Adipocyte (in vitro differentiated cells): ENCODE data around the gene PTPN14.

Source experiments
- DNase-seq: peaks from one replicate; pipeline ENCODE4 v3.0.0-alpha.2; 2015; ENCODE audit warnings: low read depth
- H3K27me3 ChIP-seq: replicated peaks from 2 replicates; pipeline ENCODE4 v1.7.0; 2013; ENCODE audit warnings: mild to moderate bottlenecking, low read length, moderate library complexity; ENCODE audit not compliant: control insufficient read depth, insufficient read depth
- H3K36me3 ChIP-seq: 2 replicates; pipeline ENCODE4 v1.7.0; 2013; ENCODE audit warnings: low read length, mild to moderate bottlenecking, moderate library complexity; ENCODE audit not compliant: control insufficient read depth, insufficient read depth, severe bottlenecking
- H3K4me1 ChIP-seq: 2 replicates; pipeline ENCODE4 v1.7.0; 2013; ENCODE audit warnings: mild to moderate bottlenecking, low read length, moderate library complexity; ENCODE audit not compliant: control insufficient read depth, insufficient read depth
- H3K4me3 ChIP-seq: 2 replicates; pipeline ENCODE4 v1.7.0; 2013; ENCODE audit warnings: mild to moderate bottlenecking, low read length, moderate library complexity
- H3K9ac ChIP-seq: 2 replicates; pipeline ENCODE4 v1.7.0; 2013; ENCODE audit warnings: mild to moderate bottlenecking, low read length, moderate library complexity
- H3K9me3 ChIP-seq: 2 replicates; pipeline ENCODE4 v1.7.0; 2013; ENCODE audit warnings: mild to moderate bottlenecking, low read length, moderate library complexity; ENCODE audit not compliant: control insufficient read depth

The PTPN14 gene

DNA sequence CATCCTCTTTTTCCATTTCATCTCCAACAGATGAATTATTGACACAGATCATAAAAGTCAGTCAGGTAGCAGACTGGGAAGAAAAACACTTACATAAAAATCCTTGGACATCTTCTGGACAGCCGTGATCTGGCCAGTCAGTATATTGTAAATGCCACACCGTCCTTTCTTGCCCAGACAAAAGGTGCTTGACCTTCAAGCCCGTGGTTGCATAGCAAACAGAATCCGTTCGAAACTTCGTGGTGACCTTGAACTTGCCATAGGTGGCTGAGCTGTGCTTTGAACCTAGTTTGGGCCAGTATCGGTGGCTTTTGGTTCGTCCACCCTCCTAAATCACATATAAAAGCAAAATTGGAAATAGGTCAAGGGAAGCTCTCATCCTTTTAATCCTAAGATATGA, 182.0 kb downstream of the PTPN14 start:
- Histone ChIP-seq H3K36me3 (peaks cover 58% of the 10 kb centered on the region), H3K9ac (no peak overlapping the region), H3K4me1 (peaks cover 11% of the 10 kb centered on the region), H3K27me3 (no peaks in the 10 kb centered on the region), H3K9me3 (no peaks in the 10 kb centered on the region), H3K4me3 (no peak overlapping the region)
- no peak for DNase-seq

- Histone ChIP-seq H3K36me3 (peaks cover 47% of the 10 kb centered on the region), H3K4me1 (peaks cover 26% of the 10 kb centered on the region), H3K9me3 (no peaks in the 10 kb centered on the region), H3K9ac (no peak overlapping the region), H3K4me3 (no peak overlapping the region), H3K27me3 (no peaks in the 10 kb centered on the region)
- DNase-seq = no peak
These were observed 183.6 kb downstream of the PTPN14 start for GRCh38 chr1:214367841-214368240.

GRCh38 chr1:214364786-214365295, 186.6 kb downstream of the PTPN14 start:
- Histone ChIP-seq H3K36me3 (peaks cover 39% of the 10 kb centered on the region), H3K4me3 (peak overlapping the region; percentile 24), H3K4me1 (peaks cover 53% of the 10 kb centered on the region), H3K9ac (no peak overlapping the region), H3K27me3 (no peaks in the 10 kb centered on the region), H3K9me3 (no peaks in the 10 kb centered on the region)
- DNase-seq = no peak

GRCh38 chr1:214364386-214364785, 187.0 kb downstream of the PTPN14 start:
- H3K36me3 ChIP-seq = peaks cover 39% of the 10 kb centered on the region
- DNase-seq = no peak

DNA sequence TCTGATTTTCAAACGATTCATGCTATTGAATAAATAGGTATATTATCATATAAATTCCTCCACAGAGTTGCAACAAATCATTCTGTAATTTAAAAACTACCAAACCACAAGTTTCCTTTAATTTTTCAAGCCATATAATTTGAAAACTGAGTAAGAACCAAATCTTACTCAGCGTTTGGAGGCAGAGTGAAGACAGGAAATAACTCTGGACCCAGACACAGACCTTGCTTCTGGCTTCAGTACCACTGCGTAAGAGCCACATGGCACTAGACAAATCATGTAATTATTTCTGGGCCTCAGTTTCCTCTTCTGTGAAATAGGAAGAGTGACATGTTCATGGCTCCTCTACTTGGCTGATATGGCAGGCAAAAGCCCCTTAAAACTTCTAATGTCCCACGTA, 188.0 kb downstream of the PTPN14 start:
- peaks cover 34% of the 10 kb centered on the region for H3K36me3 ChIP-seq
- no peaks in the 10 kb centered on the region for H3K27me3 ChIP-seq
- peaks cover 55% of the 10 kb centered on the region for H3K4me1 ChIP-seq
- no peak overlapping the region for H3K4me3 ChIP-seq
- no peak for DNase-seq
- no peak overlapping the region for H3K9ac ChIP-seq
- no peaks in the 10 kb centered on the region for H3K9me3 ChIP-seq

More at GRCh38 chr1:214364386-214364785, 187.0 kb downstream of the PTPN14 start:
- H3K27me3 ChIP-seq = no peaks in the 10 kb centered on the region
- H3K9me3 ChIP-seq = no peaks in the 10 kb centered on the region
- peak overlapping the region; percentile 24 for H3K4me3 ChIP-seq
- no peak overlapping the region for H3K9ac ChIP-seq
- peaks cover 54% of the 10 kb centered on the region for H3K4me1 ChIP-seq

DNA sequence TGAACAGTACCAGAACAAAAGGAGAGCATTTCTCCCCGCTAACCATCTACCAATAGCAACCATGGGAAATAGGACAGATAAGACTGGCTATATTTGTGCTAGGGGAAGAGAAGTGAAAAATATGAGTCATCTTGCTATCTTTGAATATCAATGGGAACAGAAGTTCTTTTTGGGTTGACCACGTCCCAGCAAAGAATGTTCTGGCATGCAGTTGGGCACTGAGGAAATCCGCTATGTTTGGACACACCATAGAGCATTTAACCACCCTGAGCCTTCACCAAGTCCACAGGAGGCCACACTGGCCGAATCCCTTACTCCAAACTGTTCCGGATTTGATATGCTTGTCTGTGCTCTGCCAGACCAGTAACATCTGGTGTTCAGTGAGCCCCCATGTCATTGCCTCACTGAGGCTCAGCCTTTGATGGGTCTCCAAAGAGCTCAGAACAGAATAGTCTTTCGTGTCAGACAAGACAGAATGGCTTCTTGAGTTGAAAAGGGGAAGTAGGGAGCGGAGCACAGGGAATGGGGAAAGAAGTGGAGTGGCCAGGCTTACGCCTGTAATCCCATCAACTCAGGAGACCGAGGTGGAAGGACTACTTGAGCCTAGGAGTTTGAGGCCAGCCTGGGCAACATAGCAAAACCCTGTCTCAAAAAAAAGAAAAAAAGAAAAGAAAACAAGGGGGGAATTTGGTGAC, 189.1 kb downstream of the PTPN14 start:
- H3K4me1 ChIP-seq = peaks cover 58% of the 10 kb centered on the region
- H3K36me3 ChIP-seq = peaks cover 36% of the 10 kb centered on the region
- H3K27me3 ChIP-seq = no peaks in the 10 kb centered on the region
- peak; percentile 16 for DNase-seq
- H3K9ac ChIP-seq = no peak overlapping the region
- no peaks in the 10 kb centered on the region for H3K9me3 ChIP-seq
- no peak overlapping the region for H3K4me3 ChIP-seq

- Histone ChIP-seq H3K4me3 (no peak overlapping the region), H3K27me3 (no peaks in the 10 kb centered on the region), H3K9me3 (no peaks in the 10 kb centered on the region), H3K36me3 (peaks cover 41% of the 10 kb centered on the region), H3K9ac (no peak overlapping the region), H3K4me1 (peaks cover 58% of the 10 kb centered on the region)
- DNase-seq = no peak
These were observed 189.8 kb downstream of the PTPN14 start for GRCh38 chr1:214361636-214362035.

GRCh38 chr1:214360525-214361164, 190.8 kb downstream of the PTPN14 start:
- no peaks in the 10 kb centered on the region for H3K9me3 ChIP-seq
- H3K4me1 ChIP-seq = peaks cover 58% of the 10 kb centered on the region
- H3K36me3 ChIP-seq = peaks cover 44% of the 10 kb centered on the region
- no peaks in the 10 kb centered on the region for H3K27me3 ChIP-seq
- no peak overlapping the region for H3K4me3 ChIP-seq
- H3K9ac ChIP-seq = no peak overlapping the region
- no peak for DNase-seq

- Histone ChIP-seq H3K4me3 (no peak overlapping the region), H3K9me3 (no peaks in the 10 kb centered on the region), H3K4me1 (peaks cover 54% of the 10 kb centered on the region), H3K27me3 (no peaks in the 10 kb centered on the region), H3K9ac (no peak overlapping the region), H3K36me3 (peaks cover 49% of the 10 kb centered on the region)
- no peak for DNase-seq
These were observed 191.3 kb downstream of the PTPN14 start for GRCh38 chr1:214360116-214360515.

DNA sequence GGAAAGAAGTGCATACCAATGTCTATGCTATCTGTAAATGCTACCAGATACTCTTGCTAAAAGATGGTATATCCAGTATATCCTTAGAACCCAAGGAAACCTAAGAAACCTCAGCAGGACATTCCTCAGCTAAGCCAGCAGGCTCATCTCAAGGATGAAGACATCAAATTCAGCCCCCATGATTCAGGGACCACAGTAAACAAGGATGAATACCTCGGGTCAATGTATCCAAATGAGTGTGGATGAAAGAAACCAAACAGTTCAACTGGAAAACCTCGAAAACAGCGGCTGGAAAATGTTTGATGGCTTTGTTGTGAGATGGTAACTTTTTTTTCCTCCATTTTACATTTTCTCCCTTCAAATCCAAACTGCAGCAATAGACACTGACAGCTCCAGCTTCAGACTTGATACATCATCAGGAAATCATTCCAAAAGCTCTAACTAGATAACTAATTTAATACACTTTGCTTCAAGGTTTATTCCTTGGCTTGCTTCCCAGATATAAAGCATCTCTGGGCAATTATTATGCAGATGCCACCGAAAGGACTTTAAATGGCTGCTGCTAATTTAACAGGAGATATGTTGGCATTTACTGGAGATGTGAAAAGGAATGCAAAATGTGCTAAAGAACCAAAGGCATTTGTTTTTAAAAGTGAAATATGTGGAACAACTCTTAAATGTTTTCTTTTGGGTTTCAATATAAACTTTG, 196.8 kb downstream of the PTPN14 start:
- Histone ChIP-seq H3K36me3 (peaks cover 46% of the 10 kb centered on the region), H3K9me3 (no peaks in the 10 kb centered on the region), H3K9ac (no peak overlapping the region), H3K4me1 (peaks cover 17% of the 10 kb centered on the region), H3K4me3 (no peak overlapping the region), H3K27me3 (no peaks in the 10 kb centered on the region)
- DNase-seq = no peak

- Histone ChIP-seq H3K4me1 (peaks cover 12% of the 10 kb centered on the region), H3K9ac (no peak overlapping the region), H3K9me3 (no peaks in the 10 kb centered on the region), H3K36me3 (peaks cover 44% of the 10 kb centered on the region), H3K4me3 (no peak overlapping the region), H3K27me3 (no peaks in the 10 kb centered on the region)
- DNase-seq = no peak
These were observed 198.6 kb downstream of the PTPN14 start for GRCh38 chr1:214352838-214353237.
